HL-60 (cell line): ENCODE data around the gene CBARP.

Experiments used
- CTCF ChIP-seq: IDR thresholded peaks from one replicate; pipeline ENCODE4 v1.5.1; 2011; ENCODE audit warnings: low read length, control low read depth, inconsistent platforms; ENCODE audit not compliant: insufficient read depth
- GABPA ChIP-seq: IDR thresholded peaks from 2 replicates; pipeline ENCODE4 v1.6.1; 2012; ENCODE audit warnings: low read depth
- POLR2AphosphoS5 ChIP-seq: IDR thresholded peaks from 2 replicates; pipeline ENCODE4 v1.6.1; 2012; ENCODE audit warnings: low read depth
- REST ChIP-seq: IDR thresholded peaks from 2 replicates; pipeline ENCODE4 v1.6.1; 2012; ENCODE audit warnings: low read depth; ENCODE audit not compliant: insufficient replicate concordance

- no peak for TF ChIP-seq CTCF
- no peak for TF ChIP-seq POLR2AphosphoS5
- TF ChIP-seq REST = no peak
- TF ChIP-seq GABPA = no peak
These were observed 4.6 kb downstream of the CBARP start for GRCh38 chr19:1233115-1233667.
